Measurements from ENCODE around the gene HSPB2. TPM values are rescaled to one million over a fixed set of nuclear protein-coding genes. Genes with fewer than 3 reads are reported as not detected.
"Not testable (repeated sequence)": the region's sequence is repeated elsewhere in the genome, so short reads cannot be mapped to it uniquely, and the experiment has no call there.

HSPB2 gene
- total and polyA plus RNA-seq, 5 donors from 2014 or later = not detected

GRCh38 chr11:111925953-111926352 is 13.4 kb downstream of the HSPB2 start:
- peak overlapping the region; percentile 72 for H3K4me3 ChIP-seq (ENCODE audit: low read depth, low read length)
- peaks cover 13% of the 10 kb centered on the region for H3K4me1 ChIP-seq (ENCODE audit: control insufficient read depth, insufficient read depth, low read length, poor library complexity, severe bottlenecking)
- Mint-ChIP-seq H3K4me3 (peak overlapping the region; percentile 78 to 94 (median 84)), H3K4me1 (peaks cover 7 to 19% (median 11%) of the 10 kb centered on the region in 4 donors), H3K27me3 (peaks cover 19% of the 10 kb centered on the region), H3K9me3 (peaks cover 0 to 2% (median 0%) of the 10 kb centered on the region in 7 donors), H3K27ac (peak overlapping the region in 2 of 3 donors; percentile 94 to 95), H3K36me3 (no peaks in the 10 kb centered on the region)
- no peak for ATAC-seq (ENCODE audit: low read depth in 2 of 2)
- peak overlapping the region; percentile 71 for H3K27ac ChIP-seq (ENCODE audit: insufficient read depth, low read length, poor library complexity, severe bottlenecking)
- DNase-seq = no peak
- no peaks in the 10 kb centered on the region for H3K9me3 ChIP-seq (ENCODE audit: control insufficient read depth in 2 of 2, low read length in 2 of 2)
- H3K36me3 ChIP-seq (ENCODE audit: control insufficient read depth, insufficient read depth, low read length) = no peaks in the 10 kb centered on the region
- peaks cover 4% of the 10 kb centered on the region for H3K27me3 ChIP-seq (ENCODE audit: control insufficient read depth, insufficient read depth, low read length)

GRCh38 chr11:111926505-111927391 is 14.2 kb downstream of the HSPB2 start:
- Histone ChIP-seq H3K4me1 (ENCODE audit: control insufficient read depth, insufficient read depth, low read length, poor library complexity, severe bottlenecking) (peaks cover 15% of the 10 kb centered on the region), H3K9me3 (ENCODE audit: control insufficient read depth in 2 of 2, low read length in 2 of 2) (no peaks in the 10 kb centered on the region), H3K27me3 (ENCODE audit: control insufficient read depth, insufficient read depth, low read length) (no peaks in the 10 kb centered on the region), H3K27ac (ENCODE audit: insufficient read depth, low read length, poor library complexity, severe bottlenecking) (peak overlapping the region; percentile 71), H3K36me3 (ENCODE audit: control insufficient read depth, insufficient read depth, low read length) (no peaks in the 10 kb centered on the region), H3K4me3 (ENCODE audit: low read depth, low read length) (peak overlapping the region; percentile 89)
- peak overlapping the region; percentile 86 to 94 (median 88) for H3K4me3 Mint-ChIP-seq
- H3K27me3 Mint-ChIP-seq = peaks cover 16% of the 10 kb centered on the region
- peaks cover 0 to 2% (median 0%) of the 10 kb centered on the region in 7 donors for H3K9me3 Mint-ChIP-seq
- H3K36me3 Mint-ChIP-seq = no peaks in the 10 kb centered on the region
- peak overlapping the region; percentile 77 to 95 (median 94) for H3K27ac Mint-ChIP-seq
- DNase-seq = peak; percentile 90 to 97 (median 96)
- peak; percentile 90 to 93 for ATAC-seq (ENCODE audit: low read depth in 2 of 2)
- peaks cover 7 to 19% (median 13%) of the 10 kb centered on the region in 4 donors for H3K4me1 Mint-ChIP-seq

DNA sequence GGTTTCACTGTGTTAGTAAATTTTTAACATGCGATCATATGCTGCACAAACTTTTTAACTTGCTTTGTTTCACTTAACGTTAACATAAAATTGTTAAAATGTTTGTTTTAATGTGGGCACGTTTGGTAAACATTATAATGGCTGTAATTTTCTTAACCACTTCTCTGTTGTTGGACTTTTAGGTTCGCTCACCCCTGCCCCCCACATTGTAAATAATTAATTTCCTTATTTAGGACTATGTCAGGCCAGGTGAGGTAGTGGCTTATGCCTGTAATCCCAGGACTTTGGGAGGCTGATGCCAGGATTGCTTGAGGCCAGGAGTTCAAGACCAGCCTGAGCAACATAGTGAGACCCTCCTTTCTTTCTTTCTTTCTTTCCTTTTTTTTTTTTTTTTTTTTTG is 17.9 kb downstream of the HSPB2 start:
- peaks cover 5 to 27% (median 16%) of the 10 kb centered on the region in 4 donors for H3K4me1 Mint-ChIP-seq
- Histone ChIP-seq H3K36me3 (ENCODE audit: control insufficient read depth, insufficient read depth, low read length) (no peaks in the 10 kb centered on the region), H3K9me3 (ENCODE audit: control insufficient read depth in 2 of 2, low read length in 2 of 2) (no peaks in the 10 kb centered on the region), H3K4me1 (ENCODE audit: control insufficient read depth, insufficient read depth, low read length, poor library complexity, severe bottlenecking) (peaks cover 20% of the 10 kb centered on the region), H3K27ac (ENCODE audit: insufficient read depth, low read length, poor library complexity, severe bottlenecking) (no peak overlapping the region), H3K4me3 (ENCODE audit: low read depth, low read length) (no peak overlapping the region), H3K27me3 (ENCODE audit: control insufficient read depth, insufficient read depth, low read length) (no peaks in the 10 kb centered on the region)
- no peak overlapping the region for H3K4me3 Mint-ChIP-seq
- H3K9me3 Mint-ChIP-seq = peaks cover 0 to 2% (median 0%) of the 10 kb centered on the region in 7 donors
- H3K36me3 Mint-ChIP-seq = no peaks in the 10 kb centered on the region
- DNase-seq = no peak
- ATAC-seq (ENCODE audit: low read depth in 2 of 2) = no peak
- H3K27ac Mint-ChIP-seq = no peak overlapping the region
- H3K27me3 Mint-ChIP-seq = peaks cover 12% of the 10 kb centered on the region

- Mint-ChIP-seq H3K4me3 (peak overlapping the region in 3 of 4 donors; percentile 2 to 81 (median 35)), H3K4me1 (peaks cover 1 to 22% (median 10%) of the 10 kb centered on the region in 4 donors), H3K36me3 (no peaks in the 10 kb centered on the region), H3K27me3 (peaks cover 8% of the 10 kb centered on the region), H3K27ac (peak overlapping the region in 1 of 3 donors; percentile 50), H3K9me3 (no peaks in the 10 kb centered on the region)
- no peaks in the 10 kb centered on the region for H3K36me3 ChIP-seq (ENCODE audit: control insufficient read depth, insufficient read depth, low read length)
- no peak for ATAC-seq (ENCODE audit: low read depth in 2 of 2)
- no peak overlapping the region for H3K27ac ChIP-seq (ENCODE audit: insufficient read depth, low read length, poor library complexity, severe bottlenecking)
- peak in 1 of 3 donors; percentile 16 for DNase-seq
- no peaks in the 10 kb centered on the region for H3K27me3 ChIP-seq (ENCODE audit: control insufficient read depth, insufficient read depth, low read length)
- no peak overlapping the region for H3K4me3 ChIP-seq (ENCODE audit: low read depth, low read length)
- H3K9me3 ChIP-seq (ENCODE audit: control insufficient read depth in 2 of 2, low read length in 2 of 2) = no peaks in the 10 kb centered on the region
- H3K4me1 ChIP-seq (ENCODE audit: control insufficient read depth, insufficient read depth, low read length, poor library complexity, severe bottlenecking) = peaks cover 19% of the 10 kb centered on the region
These were observed 20.0 kb downstream of the HSPB2 start for GRCh38 chr11:111932611-111932950.

- not testable (repeated sequence) for H3K9me3 Mint-ChIP-seq; DNase-seq; H3K36me3 Mint-ChIP-seq; ATAC-seq (ENCODE audit: low read depth in 2 of 2); H3K4me3 Mint-ChIP-seq; H3K36me3 ChIP-seq (ENCODE audit: control insufficient read depth, insufficient read depth, low read length); H3K27ac ChIP-seq (ENCODE audit: insufficient read depth, low read length, poor library complexity, severe bottlenecking); H3K9me3 ChIP-seq (ENCODE audit: control insufficient read depth in 2 of 2, low read length in 2 of 2); H3K4me3 ChIP-seq (ENCODE audit: low read depth, low read length); H3K27me3 ChIP-seq (ENCODE audit: control insufficient read depth, insufficient read depth, low read length)
- Mint-ChIP-seq H3K27ac (peak overlapping the region in 1 of 3 donors; percentile 43), H3K27me3 (peaks cover 13% of the 10 kb centered on the region), H3K4me1 (peaks cover 5 to 28% (median 14%) of the 10 kb centered on the region in 4 donors)
- peaks cover 24% of the 10 kb centered on the region for H3K4me1 ChIP-seq (ENCODE audit: control insufficient read depth, insufficient read depth, low read length, poor library complexity, severe bottlenecking)
These were observed 20.6 kb downstream of the HSPB2 start for GRCh38 chr11:111933176-111933575.

GRCh38 chr11:111933872-111934271 is 21.3 kb downstream of the HSPB2 start:
- Histone ChIP-seq H3K27ac (ENCODE audit: insufficient read depth, low read length, poor library complexity, severe bottlenecking) (no peak overlapping the region), H3K4me1 (ENCODE audit: control insufficient read depth, insufficient read depth, low read length, poor library complexity, severe bottlenecking) (peaks cover 30% of the 10 kb centered on the region), H3K27me3 (ENCODE audit: control insufficient read depth, insufficient read depth, low read length) (no peaks in the 10 kb centered on the region), H3K4me3 (ENCODE audit: low read depth, low read length) (no peak overlapping the region), H3K9me3 (ENCODE audit: control insufficient read depth in 2 of 2, low read length in 2 of 2) (no peaks in the 10 kb centered on the region), H3K36me3 (ENCODE audit: control insufficient read depth, insufficient read depth, low read length) (no peaks in the 10 kb centered on the region)
- H3K27me3 Mint-ChIP-seq = peaks cover 17% of the 10 kb centered on the region
- ATAC-seq (ENCODE audit: low read depth in 2 of 2) (no peak), DNase-seq (no peak)
- H3K4me1 Mint-ChIP-seq = peaks cover 12 to 35% (median 21%) of the 10 kb centered on the region in 4 donors
- H3K9me3 Mint-ChIP-seq = no peaks in the 10 kb centered on the region
- H3K4me3 Mint-ChIP-seq = no peak overlapping the region
- H3K27ac Mint-ChIP-seq = no peak overlapping the region
- no peaks in the 10 kb centered on the region for H3K36me3 Mint-ChIP-seq

- H3K27me3 Mint-ChIP-seq = peaks cover 21% of the 10 kb centered on the region
- peak overlapping the region in 1 of 4 donors; percentile 4 for H3K4me3 Mint-ChIP-seq
- no peak overlapping the region for H3K27ac ChIP-seq (ENCODE audit: insufficient read depth, low read length, poor library complexity, severe bottlenecking)
- DNase-seq (no peak), ATAC-seq (ENCODE audit: low read depth in 2 of 2) (no peak)
- H3K36me3 Mint-ChIP-seq = no peaks in the 10 kb centered on the region
- H3K4me3 ChIP-seq (ENCODE audit: low read depth, low read length) = no peak overlapping the region
- H3K27me3 ChIP-seq (ENCODE audit: control insufficient read depth, insufficient read depth, low read length) = no peaks in the 10 kb centered on the region
- no peaks in the 10 kb centered on the region for H3K36me3 ChIP-seq (ENCODE audit: control insufficient read depth, insufficient read depth, low read length)
- no peak overlapping the region for H3K27ac Mint-ChIP-seq
- H3K9me3 Mint-ChIP-seq = no peaks in the 10 kb centered on the region
- H3K4me1 Mint-ChIP-seq = peaks cover 13 to 40% (median 24%) of the 10 kb centered on the region in 4 donors
- H3K9me3 ChIP-seq (ENCODE audit: control insufficient read depth in 2 of 2, low read length in 2 of 2) = no peaks in the 10 kb centered on the region
- peaks cover 33% of the 10 kb centered on the region for H3K4me1 ChIP-seq (ENCODE audit: control insufficient read depth, insufficient read depth, low read length, poor library complexity, severe bottlenecking)
These were observed 21.8 kb downstream of the HSPB2 start for GRCh38 chr11:111934306-111934705.

Data from CD4-positive, CD25-positive, alpha-beta regulatory T cell (primary cell).